HG02623 (cell line): ENCODE measurements around the gene VANGL2.
"Not testable (repeated sequence)": the region's sequence is repeated elsewhere in the genome, so short reads cannot be mapped to it uniquely, and the experiment has no call there.

Experiments used
- ATAC-seq: cut with Tn5 transposase; IDR thresholded peaks from one replicate; pipeline ENCODE4 v1.9.1; 2021; ENCODE audit warnings: moderate library complexity; ENCODE audit not compliant: unreplicated experiment

The VANGL2 gene

DNA sequence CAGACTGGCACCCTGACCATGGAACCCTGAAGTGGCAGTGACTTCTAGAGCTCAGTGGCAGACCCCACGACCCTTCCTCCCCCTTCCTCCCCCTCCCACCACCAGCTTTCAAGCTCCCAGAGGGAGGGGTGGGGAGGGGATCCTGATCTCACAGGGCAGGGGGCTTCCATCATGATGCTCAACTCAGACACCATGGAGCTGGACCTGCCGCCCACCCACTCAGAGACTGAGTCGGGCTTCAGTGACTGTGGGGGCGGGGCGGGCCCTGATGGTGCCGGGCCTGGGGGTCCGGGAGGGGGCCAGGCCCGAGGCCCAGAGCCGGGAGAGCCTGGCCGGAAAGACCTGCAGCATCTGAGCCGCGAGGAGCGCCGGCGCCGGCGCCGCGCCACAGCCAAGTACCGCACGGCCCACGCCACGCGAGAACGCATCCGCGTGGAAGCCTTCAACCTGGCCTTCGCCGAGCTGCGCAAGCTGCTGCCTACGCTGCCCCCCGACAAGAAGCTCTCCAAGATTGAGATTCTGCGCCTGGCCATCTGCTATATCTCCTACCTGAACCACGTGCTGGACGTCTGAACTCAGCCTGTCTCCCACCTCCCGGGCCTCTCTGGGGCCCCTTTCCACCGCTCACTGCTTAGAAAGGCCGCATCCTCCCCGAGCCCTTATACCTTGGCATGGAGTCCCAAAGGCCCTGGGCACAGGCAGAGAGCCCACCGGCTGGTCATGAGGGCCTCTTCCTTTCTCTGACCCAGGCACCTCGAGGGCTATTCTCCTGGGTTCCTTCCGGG is 29.6 kb upstream of the VANGL2 start:
- no peak for ATAC-seq

- ATAC-seq: no peak
These were observed 29.1 kb upstream of the VANGL2 start for GRCh38 chr1:160371346-160371631.

GRCh38 chr1:160371756-160372155 is 28.6 kb upstream of the VANGL2 start:
- no peak for ATAC-seq

- no peak for ATAC-seq
These were observed 26.7 kb upstream of the VANGL2 start for GRCh38 chr1:160373696-160374095.

- no peak for ATAC-seq
These were observed 25.9 kb upstream of the VANGL2 start for GRCh38 chr1:160374306-160375110.

DNA sequence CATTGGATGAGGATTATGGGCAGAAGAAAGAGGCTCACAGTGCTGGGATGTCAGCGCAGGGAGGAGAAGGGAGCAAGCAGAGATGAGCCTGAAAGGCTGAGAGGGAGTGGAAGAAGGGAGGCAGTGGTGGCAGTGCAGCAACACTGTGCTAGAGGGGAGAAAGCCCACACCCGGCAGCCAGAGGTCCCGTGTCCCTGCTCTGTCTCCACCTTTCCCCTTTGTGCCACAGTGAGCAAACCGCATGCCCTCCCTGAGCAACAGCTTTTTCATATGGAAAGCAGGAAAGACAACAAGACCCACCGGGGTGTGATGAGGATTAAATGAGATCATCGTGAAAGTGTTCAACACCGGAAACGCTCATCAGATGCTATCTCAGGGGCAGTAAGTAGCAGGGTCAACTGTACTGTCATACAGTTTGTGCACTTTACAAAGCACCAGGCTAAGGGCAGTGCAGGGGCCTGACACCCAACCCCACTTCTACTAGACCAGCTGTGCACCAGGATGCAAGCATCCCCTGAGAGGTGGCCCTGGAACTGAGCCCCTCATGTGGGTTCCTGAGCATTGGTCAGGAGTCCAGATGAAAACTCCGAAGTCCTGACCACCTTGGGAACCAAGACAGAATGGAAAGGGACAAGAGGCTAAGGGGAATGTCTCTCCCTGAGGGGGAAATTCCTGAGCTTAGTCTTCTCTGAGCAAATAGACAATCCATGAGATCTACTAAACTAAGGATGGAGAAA is 24.4 kb upstream of the VANGL2 start:
- no peak for ATAC-seq

GRCh38 chr1:160376525-160377131 is 23.7 kb upstream of the VANGL2 start:
- ATAC-seq: peak; percentile 57

- ATAC-seq: no peak
These were observed 22.7 kb upstream of the VANGL2 start for GRCh38 chr1:160377585-160378206.

DNA sequence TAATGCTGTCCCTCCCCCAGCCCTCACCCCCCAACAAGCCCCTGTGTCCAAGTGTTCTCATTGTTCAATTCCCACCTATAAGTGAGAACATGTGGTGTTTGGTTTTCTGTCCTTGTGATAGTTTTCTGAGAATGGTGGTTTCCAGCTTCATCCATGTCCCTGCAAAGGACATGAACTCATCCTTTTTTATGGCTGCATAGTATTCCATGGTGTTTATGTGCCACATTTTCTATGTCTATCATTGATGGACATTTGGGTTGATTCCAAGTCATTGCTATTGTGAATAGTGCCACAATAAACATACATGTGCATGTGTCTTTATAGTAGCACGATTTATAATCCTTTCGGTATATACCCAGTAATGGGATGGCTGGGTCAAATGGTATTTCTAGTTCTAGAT is 15.6 kb upstream of the VANGL2 start:
- not testable (repeated sequence) for ATAC-seq

DNA sequence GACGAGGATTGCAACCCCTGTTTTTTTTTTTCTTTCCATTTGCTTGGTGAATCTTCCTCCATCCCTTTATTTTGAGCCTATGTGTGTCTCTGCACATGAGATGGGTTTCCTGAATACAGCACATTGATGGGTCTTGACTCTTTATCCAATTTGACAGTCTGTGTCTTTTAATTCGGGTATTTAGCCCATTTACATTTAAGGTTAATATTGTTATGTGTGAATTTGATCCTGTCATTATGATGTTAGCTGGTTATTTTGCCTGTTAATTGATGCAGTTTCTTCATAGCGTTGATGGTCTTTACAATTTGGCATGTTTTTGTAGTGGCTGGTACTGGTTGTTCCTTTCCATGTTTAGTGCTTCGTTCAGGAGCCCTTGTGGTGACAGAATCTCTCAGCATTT is 12.0 kb upstream of the VANGL2 start:
- not testable (repeated sequence) for ATAC-seq

DNA sequence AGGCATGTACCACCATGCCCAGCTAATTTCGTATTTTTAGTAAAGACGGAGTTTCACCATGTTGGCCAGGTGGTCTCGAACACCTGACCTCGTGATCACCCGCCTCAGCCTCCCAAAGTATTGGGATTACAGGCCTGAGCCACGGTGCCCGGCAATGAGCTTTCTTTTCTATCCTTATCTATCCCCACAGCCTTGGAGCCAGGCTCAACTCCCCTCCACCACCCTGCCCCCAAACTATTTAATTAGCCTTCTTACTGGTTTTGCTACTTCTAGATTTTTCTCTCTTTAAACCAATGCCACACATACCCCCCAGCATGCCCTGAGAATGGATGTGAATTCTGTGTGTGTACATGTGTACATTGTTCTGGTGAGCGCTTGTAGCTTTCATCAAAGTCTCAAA is 5.7 kb upstream of the VANGL2 start:
- no peak for ATAC-seq

DNA sequence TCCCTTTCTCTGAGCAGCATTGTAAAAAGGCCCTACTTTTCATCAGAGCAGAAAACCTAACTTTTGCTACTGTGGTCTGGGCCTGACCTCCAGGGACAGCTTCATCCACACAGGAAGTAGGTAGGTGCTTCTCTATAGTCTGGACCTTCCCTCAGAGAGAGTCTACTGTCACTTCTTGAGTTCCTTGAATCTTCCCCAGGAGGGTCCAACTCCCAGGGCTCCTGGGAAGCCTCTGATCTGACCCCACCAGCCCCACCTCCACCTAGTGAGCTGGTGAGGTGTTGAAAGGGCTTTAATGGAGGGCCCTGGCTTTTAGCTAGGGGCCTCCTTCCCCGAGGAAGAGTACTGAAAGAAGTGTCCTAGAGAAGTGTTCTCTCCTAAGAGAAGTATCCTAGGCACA is 2.7 kb upstream of the VANGL2 start:
- no peak for ATAC-seq

- ATAC-seq: no peak
These were observed 1.5 kb upstream of the VANGL2 start for GRCh38 chr1:160398823-160399222.

GRCh38 chr1:160399544-160400222 is 681 bp upstream of the VANGL2 start:
- ATAC-seq: no peak

- ATAC-seq: no peak
These were observed 502 bp downstream of the VANGL2 start for GRCh38 chr1:160400646-160401486.

GRCh38 chr1:160401487-160401805 is 1.1 kb downstream of the VANGL2 start:
- ATAC-seq: no peak

DNA sequence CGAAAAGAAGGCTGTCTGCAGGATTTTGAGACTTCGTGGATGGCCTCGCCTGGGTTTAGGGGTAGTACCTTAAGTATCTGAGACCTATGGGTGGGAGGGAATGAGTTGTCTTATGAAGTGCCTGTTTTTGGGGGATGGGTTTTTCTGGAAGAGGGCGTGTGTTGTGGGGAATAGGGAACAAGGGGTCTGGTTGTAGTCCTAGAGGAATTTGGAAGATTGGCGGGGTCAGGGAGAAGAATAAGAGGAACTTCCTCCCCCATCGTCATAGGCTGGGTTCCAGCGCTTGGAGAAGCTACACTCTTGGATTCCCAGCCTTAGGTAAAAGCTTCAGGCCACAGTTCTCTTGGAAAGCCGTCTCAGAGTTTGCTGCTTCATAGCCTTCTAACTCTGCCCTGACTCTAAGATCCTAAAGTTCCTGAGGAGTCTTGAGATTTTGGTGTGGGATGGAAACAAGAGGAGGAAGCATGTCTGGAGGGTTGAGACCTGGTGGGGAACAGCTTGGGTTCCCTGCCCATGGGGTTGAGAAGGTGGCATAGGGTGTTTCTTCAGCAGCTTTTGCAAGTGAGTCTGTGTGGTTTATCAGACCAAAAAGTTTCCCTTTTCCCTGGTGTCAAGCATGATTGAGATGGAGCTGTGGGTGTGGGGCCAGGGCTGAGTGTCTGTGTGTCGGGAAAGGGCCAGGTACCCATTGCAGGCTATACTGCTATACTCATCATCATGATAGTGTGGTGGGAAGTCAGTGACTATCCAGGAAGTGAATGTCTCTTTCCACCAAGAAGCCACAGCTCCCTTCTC is 1.8 kb downstream of the VANGL2 start:
- ATAC-seq: no peak

DNA sequence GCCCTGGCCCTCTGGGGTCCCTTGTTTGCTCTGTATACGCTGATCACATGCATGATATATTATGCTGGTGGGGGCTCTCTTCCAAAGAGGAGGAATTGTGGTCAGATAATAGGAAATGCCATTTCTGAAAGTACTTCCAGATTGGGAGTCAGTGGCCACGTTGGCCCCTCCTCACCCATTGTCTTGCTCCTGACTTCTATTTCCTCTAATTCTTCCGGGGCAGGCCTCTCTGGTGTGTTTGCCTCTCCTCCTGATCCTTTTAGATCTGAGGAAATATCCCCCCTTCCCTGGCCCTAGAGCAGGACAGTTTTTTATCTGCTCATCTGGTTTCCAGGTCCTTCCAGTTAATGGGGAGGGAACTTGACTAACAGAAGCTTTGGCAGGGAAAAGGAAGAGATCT is 2.9 kb downstream of the VANGL2 start:
- no peak for ATAC-seq

DNA sequence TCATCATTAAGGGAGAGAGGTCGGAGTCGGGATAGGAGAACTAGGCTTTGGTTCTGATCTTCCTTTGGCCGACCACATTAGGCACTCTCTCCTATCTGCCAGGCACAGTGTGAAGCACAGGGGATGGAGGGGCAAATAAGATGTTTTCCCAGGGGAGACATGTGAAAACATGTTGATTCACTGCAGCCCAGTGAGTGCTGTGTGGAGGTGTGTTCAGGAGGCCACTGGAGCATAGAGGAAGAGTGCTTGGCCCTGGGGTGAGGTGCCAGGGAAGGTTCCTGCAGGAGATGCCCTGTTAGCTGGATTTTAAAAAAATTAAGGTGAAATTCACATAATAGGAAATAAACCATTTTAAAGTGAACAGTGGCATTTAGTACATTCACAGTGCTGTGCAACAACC is 3.7 kb downstream of the VANGL2 start:
- ATAC-seq: no peak
